Motor neuron (in vitro differentiated cells): ENCODE data around the gene RAB22A. TPM values are rescaled to one million over a fixed set of nuclear protein-coding genes. Genes with fewer than 3 reads are reported as not detected.
A peak's percentile ranks its signal among the peaks of the same experiment; 100 is the strongest.

Experiments used
- ATAC-seq, 8 experiments: fragments of 200-7000 bp; cut with Tn5 transposase; replicated peaks in 6 of 8; 2 replicates each; pipeline ENCODE4 v1.8.0; 2021; ENCODE audit warnings: mild to moderate bottlenecking in 8 of 8, moderate library complexity in 8 of 8
- H3K27ac ChIP-seq, 2 donors: fragments of 250-450 bp; sonication (Bioruptor Pico); 2 replicates each; pipeline ENCODE4 v1.9.0; 2021; ENCODE audit warnings: antibody characterized with exemption in 2 of 2, mild to moderate bottlenecking in 2 of 2, moderate library complexity in 1 of 2
- H3K4me1 ChIP-seq, 2 donors: fragments of 250-450 bp; sonication (Bioruptor Pico); replicated peaks in 1 of 2; 2 replicates each; pipeline ENCODE4 v1.6.1; 2021; ENCODE audit warnings: antibody characterized with exemption in 2 of 2, mild to moderate bottlenecking in 2 of 2, moderate library complexity in 1 of 2
- H3K4me3 ChIP-seq, 5 donors: fragments of 250-450 bp; sonication (Bioruptor Pico); 2 replicates each; pipeline ENCODE4 v1.9.0; 2021; ENCODE audit warnings: antibody characterized with exemption in 5 of 5, mild to moderate bottlenecking in 5 of 5, moderate library complexity in 4 of 5
- WGBS, 10 experiments: fragments of 450-650 bp; shearing (Covaris generic); methylation state at CpG; one replicate each; pipeline ENCODE4 v1.0.0; 2022; 5-methylcytosine and 5-hydroxymethylcytosine counted together
- in situ Hi-C, 9 experiments: fragments of 400-800 bp; cut with MboI; loops; one replicate each; pipeline ENCODE4 v1.15.0; 2021; ENCODE audit warnings: low sequenced_read_pairs in 9 of 9, low pct_unique_long_range_greater_than_20kb in 2 of 9; ENCODE audit not compliant: unreplicated experiment in 9 of 9
- total RNA-seq, 8 experiments: library from RNA; unstranded; fragments of 300-600 nt; gene quantifications; 2 replicates each; pipeline versions ENCODE4 v1.2.3 to v1.2.4, GENCODE V29; 2022

RAB22A gene
- total RNA-seq, 8 experiments from 2014 or later: 10.8 to 28.4 (median 15.2) TPM

- no peak overlapping the region for H3K27ac ChIP-seq
- no peak for ATAC-seq
- H3K4me3 ChIP-seq: peak overlapping the region in 4 of 5 donors; percentile 40 to 68 (median 64)
- 50 to 100% (median 67%) methylated on average over 1 to 4 of the region's 4 CpGs for WGBS, 10 experiments
- H3K4me1 ChIP-seq: peaks cover 11 to 16% of the 10 kb centered on the region in 2 donors
- in situ Hi-C loops: no loop called here
Measured at GRCh38 chr20:58388028-58388601, 78.6 kb downstream of the RAB22A start.

- in situ Hi-C loops: no loop called here
- peak within 1 kb of the TSS; percentile 79 to 88 for H3K27ac ChIP-seq
- WGBS, 10 experiments: 0% methylated on average over 5 to 8 of the region's 51 CpGs; no CpG with 5 or more reads in 8 of the 10 experiments
Measured at GRCh38 chr20:58388882-58389323, 79.4 kb downstream of the RAB22A start, which contains the start of gene VAPB. Gene VAPB, plus strand, starts transcription at chr20:58389229. Its CDS starts 231 bp downstream, at chr20:58389460.

GRCh38 chr20:58389324-58389967 lies 79.9 kb downstream of the RAB22A start:
- peak overlapping the region; percentile 79 to 88 for H3K27ac ChIP-seq
- WGBS, 10 experiments: 0 to 15% (median 0%) methylated on average over 1 to 5 of the region's 56 CpGs; no CpG with 5 or more reads in 6 of the 10 experiments
- peak overlapping the region; percentile 40 to 68 (median 61) for H3K4me3 ChIP-seq
- peak; percentile 54 to 81 (median 60) for ATAC-seq
- H3K4me1 ChIP-seq: peaks cover 11 to 16% of the 10 kb centered on the region in 2 donors
- in situ Hi-C loops: no loop called here

More at GRCh38 chr20:58388882-58389323, 79.4 kb downstream of the RAB22A start, which contains the start of gene VAPB:
- Histone ChIP-seq H3K4me1 (peaks cover 11 to 16% of the 10 kb centered on the region in 2 donors), H3K4me3 (peak within 1 kb of the TSS; percentile 40 to 68 (median 61))
- peak; percentile 95 to 99 (median 99) for ATAC-seq

- ATAC-seq: no peak
- WGBS, 10 experiments: 40 to 100% (median 83%) methylated on average over 1 to 16 of the region's 17 CpGs
- in situ Hi-C loops: no loop called here
- Histone ChIP-seq H3K4me1 (peaks cover 11 to 16% of the 10 kb centered on the region in 2 donors), H3K4me3 (peak overlapping the region; percentile 40 to 68 (median 61)), H3K27ac (peak overlapping the region; percentile 79 to 88)
Measured at GRCh38 chr20:58389968-58390658, 80.6 kb downstream of the RAB22A start.

- H3K4me3 ChIP-seq: no peak overlapping the region
- in situ Hi-C loops: no loop called here
- WGBS, 10 experiments: 60 to 100% (median 96%) methylated on average over 1 to 7 of the region's 8 CpGs; no CpG with 5 or more reads in 1 of the 10 experiments
- no peak for ATAC-seq
- H3K27ac ChIP-seq: no peak overlapping the region
- H3K4me1 ChIP-seq: peaks cover 11 to 16% of the 10 kb centered on the region in 2 donors
Measured at GRCh38 chr20:58390659-58391035, 81.1 kb downstream of the RAB22A start.

GRCh38 chr20:58392286-58392685 lies 82.8 kb downstream of the RAB22A start:
- H3K27ac ChIP-seq: no peak overlapping the region
- in situ Hi-C loops: no loop called here
- no peak for ATAC-seq
- 37 to 100% (median 100%) methylated on average over 1 to 4 of the region's 4 CpGs; no CpG with 5 or more reads in 1 of the 10 experiments for WGBS, 10 experiments
- H3K4me1 ChIP-seq: peaks cover 11 to 16% of the 10 kb centered on the region in 2 donors
- H3K4me3 ChIP-seq: no peak overlapping the region

GRCh38 chr20:58393299-58393698 lies 83.8 kb downstream of the RAB22A start:
- Histone ChIP-seq H3K4me3 (no peak overlapping the region), H3K27ac (no peak overlapping the region), H3K4me1 (peaks cover 11 to 16% of the 10 kb centered on the region in 2 donors)
- ATAC-seq: no peak
- in situ Hi-C loops: no loop called here
- 9 to 100% (median 86%) methylated on average over 2 to 3 of the region's 3 CpGs; no CpG with 5 or more reads in 1 of the 10 experiments for WGBS, 10 experiments

- in situ Hi-C loops: no loop called here
- ATAC-seq: no peak
- peaks cover 11 to 15% of the 10 kb centered on the region in 2 donors for H3K4me1 ChIP-seq
- 61 to 100% (median 83%) methylated on average over 1 to 4 of the region's 4 CpGs for WGBS, 10 experiments
- H3K4me3 ChIP-seq: no peak overlapping the region
- H3K27ac ChIP-seq: no peak overlapping the region
Measured at GRCh38 chr20:58394801-58395200, 85.3 kb downstream of the RAB22A start.

GRCh38 chr20:58395604-58396003 lies 86.1 kb downstream of the RAB22A start:
- 53 to 100% (median 93%) methylated on average over 1 to 3 of the region's 3 CpGs; no CpG with 5 or more reads in 2 of the 10 experiments for WGBS, 10 experiments
- ATAC-seq: no peak
- H3K27ac ChIP-seq: no peak overlapping the region
- in situ Hi-C loops: no loop called here
- no peak overlapping the region for H3K4me3 ChIP-seq
- peaks cover 4 to 7% of the 10 kb centered on the region in 2 donors for H3K4me1 ChIP-seq

GRCh38 chr20:58397429-58397828 lies 87.9 kb downstream of the RAB22A start:
- H3K4me3 ChIP-seq: no peak overlapping the region
- ATAC-seq: no peak
- in situ Hi-C loops: no loop called here
- no peak overlapping the region for H3K27ac ChIP-seq
- H3K4me1 ChIP-seq: no peaks in the 10 kb centered on the region
- 100% methylated on average over 1 to 4 of the region's 6 CpGs; no CpG with 5 or more reads in 7 of the 10 experiments for WGBS, 10 experiments

- WGBS, 10 experiments: 64 to 100% (median 100%) methylated on average over 1 to 5 of the region's 5 CpGs; no CpG with 5 or more reads in 2 of the 10 experiments
- H3K27ac ChIP-seq: no peak overlapping the region
- H3K4me3 ChIP-seq: no peak overlapping the region
- in situ Hi-C loops: no loop called here
- no peaks in the 10 kb centered on the region for H3K4me1 ChIP-seq
- ATAC-seq: no peak
Measured at GRCh38 chr20:58398254-58398653, 88.7 kb downstream of the RAB22A start.

GRCh38 chr20:58399926-58400325 lies 90.4 kb downstream of the RAB22A start:
- 68 to 100% (median 88%) methylated on average over 1 to 6 of the region's 6 CpGs; no CpG with 5 or more reads in 1 of the 10 experiments for WGBS, 10 experiments
- no peaks in the 10 kb centered on the region for H3K4me1 ChIP-seq
- H3K27ac ChIP-seq: no peak overlapping the region
- ATAC-seq: no peak
- no peak overlapping the region for H3K4me3 ChIP-seq
- in situ Hi-C loops: no loop called here

- 77 to 100% (median 87%) methylated on average over 1 of the region's 1 CpG; no CpG with 5 or more reads in 2 of the 10 experiments for WGBS, 10 experiments
- in situ Hi-C loops: no loop called here
- H3K27ac ChIP-seq: no peak overlapping the region
- H3K4me3 ChIP-seq: no peak overlapping the region
- ATAC-seq: no peak
- H3K4me1 ChIP-seq: no peaks in the 10 kb centered on the region
Measured at GRCh38 chr20:58401162-58401561, 91.6 kb downstream of the RAB22A start.
